HCT116 (cell line): Measurements from ENCODE around the gene ADGRB2. TPM values are rescaled to one million over a fixed set of nuclear protein-coding genes. Genes with fewer than 3 reads are reported as not detected.

Source experiments
- ATAC-seq: fragments of 200-7000 bp; cut with Tn5 transposase; 2 replicates; pipeline ENCODE4 v1.9.1; 2020; ENCODE audit warnings: mild to moderate bottlenecking, moderate library complexity
- BruUV-seq: library from RNA; stranded (reverse); fragments of 400-500 nt; replicated peaks from 2 replicates; lab custom pipeline; 2021; lab: Mats Ljungman, UMichigan
- CTCF ChIA-PET: fragments of 300-600 bp; sonication (Branson Sonifier 250); formaldehyde crosslinking; loops from one replicate; lab custom pipeline; 2021; ENCODE audit warnings: antibody characterized with exemption; lab: Charles Lee
- POLR2A ChIA-PET: fragments of 300-600, 350-600 bp; sonication (Branson Sonifier 250); formaldehyde crosslinking; loops from one replicate; lab custom pipeline; 2021; ENCODE audit warnings: antibody characterized with exemption; lab: Charles Lee
- RAD21 ChIA-PET, 2 experiments: fragments of 300-600 bp; sonication (Branson Sonifier 250); formaldehyde crosslinking; loops; one replicate each; lab custom pipeline; 2023; ENCODE audit warnings: low total read pairs in 2 of 2; ENCODE audit not compliant: uncharacterized antibody in 2 of 2, unreplicated experiment in 2 of 2, low non-redundant PET in 1 of 2; lab: Charles Lee
- DNase-seq: peaks from one replicate; pipeline ENCODE4 v3.0.0-alpha.2; 2010; ENCODE audit warnings: low read depth, low spot score
- H2AFZ ChIP-seq: fragments of 200-600 bp; shearing (Covaris generic), sonication (generic); 2 replicates; pipeline ENCODE4 v1.6.1; 2017; ENCODE audit warnings: low read depth, mixed run types, mixed read lengths, antibody characterized with exemption, low read length; ENCODE audit not compliant: poor library complexity, severe bottlenecking
- H3K27ac ChIP-seq: 2 replicates; pipeline ENCODE4 v1.5.1; 2012; ENCODE audit warnings: low read depth, low read length
- H3K27me3 ChIP-seq: fragments of 200-600 bp; sonication (generic); 2 replicates; pipeline ENCODE4 v1.6.1; 2016; ENCODE audit warnings: mixed run types, low read length, mixed read lengths; ENCODE audit not compliant: insufficient read depth
- H3K36me3 ChIP-seq, 2 experiments: fragments of 200-500 bp in 1 of 2; fragments of 200-600 bp in 1 of 2; sonication (Bioruptor generic) in 1 of 2; sonication (generic) in 1 of 2; 2 replicates each; pipeline versions ENCODE4 v1.5.1 to v1.6.1; 2014 to 2016; ENCODE audit warnings: low read length in 2 of 2, inconsistent platforms in 1 of 2, mixed read lengths in 1 of 2, mixed run types in 1 of 2; ENCODE audit not compliant: insufficient read depth in 2 of 2, control insufficient read depth in 1 of 2
- H3K4me1 ChIP-seq, 2 experiments: fragments of 200-600 bp in 1 of 2; sonication (generic) in 1 of 2; 2 replicates each; pipeline versions ENCODE4 v1.5.1 to v1.6.1; 2012 to 2017; ENCODE audit warnings: low read length in 2 of 2, inconsistent platforms in 1 of 2, mild to moderate bottlenecking in 1 of 2, mixed read lengths in 1 of 2, mixed run types in 1 of 2, moderate library complexity in 1 of 2; ENCODE audit not compliant: insufficient read depth in 2 of 2, control insufficient read depth in 1 of 2
- H3K4me2 ChIP-seq: fragments of 200-600 bp; sonication (generic); 2 replicates; pipeline ENCODE4 v1.6.1; 2017; ENCODE audit warnings: mixed run types, low read length, mixed read lengths
- H3K4me3 ChIP-seq, 2 experiments: fragments of 200-600 bp in 1 of 2; sonication (generic) in 1 of 2; replicated peaks in 1 of 2; 2 replicates each; pipeline ENCODE4 v1.5.1; 2011 to 2016; ENCODE audit warnings: low read length in 2 of 2, control low read depth in 1 of 2, low read depth in 1 of 2, mild to moderate bottlenecking in 1 of 2, mixed read lengths in 1 of 2, mixed run types in 1 of 2
- H3K79me2 ChIP-seq: fragments of 200-600 bp; sonication (generic); 2 replicates; pipeline ENCODE4 v1.6.1; 2017; ENCODE audit warnings: mild to moderate bottlenecking, mixed run types, low read length, moderate library complexity, mixed read lengths; ENCODE audit not compliant: insufficient read depth
- H3K9ac ChIP-seq: fragments of 200-600 bp; sonication (generic); 2 replicates; pipeline ENCODE4 v1.6.1; 2016; ENCODE audit warnings: low read length, mixed read lengths
- H3K9me2 ChIP-seq: fragments of 200-600 bp; sonication (generic), shearing (Covaris generic); 2 replicates; pipeline ENCODE4 v1.6.1; 2017; ENCODE audit warnings: mixed run types, mild to moderate bottlenecking, moderate library complexity; ENCODE audit not compliant: insufficient read depth
- H3K9me3 ChIP-seq, 2 experiments: fragments of 200-500 bp in 1 of 2; fragments of 200-600 bp in 1 of 2; sonication (Bioruptor generic) in 1 of 2; sonication (generic) in 1 of 2; 2 replicates each; pipeline ENCODE4 v1.6.1; 2014 to 2017; ENCODE audit warnings: low read length in 2 of 2, mixed read lengths in 2 of 2, inconsistent platforms in 1 of 2, low read depth in 1 of 2, mild to moderate bottlenecking in 1 of 2, mixed run types in 1 of 2, moderate library complexity in 1 of 2; ENCODE audit not compliant: control insufficient read depth in 1 of 2, insufficient read depth in 1 of 2
- H4K20me1 ChIP-seq: fragments of 200-600 bp; sonication (generic), shearing (Covaris generic); 2 replicates; pipeline ENCODE4 v1.6.1; 2017; ENCODE audit warnings: mixed run types, mild to moderate bottlenecking, moderate library complexity; ENCODE audit not compliant: insufficient read depth
- CBX3 ChIP-seq: IDR thresholded peaks from 2 replicates; pipeline ENCODE4 v1.6.1; 2012; ENCODE audit warnings: low read depth
- CEBPB ChIP-seq: IDR thresholded peaks from 2 replicates; pipeline ENCODE4 v1.6.1; 2012; ENCODE audit warnings: low read depth
- EGR1 ChIP-seq: IDR thresholded peaks from 2 replicates; pipeline ENCODE4 v1.6.1; 2012; ENCODE audit warnings: low read depth
- EZH2 ChIP-seq: fragments of 200-600 bp; sonication (generic); IDR thresholded peaks from 2 replicates; pipeline ENCODE4 v1.6.1; 2017; ENCODE audit warnings: antibody characterized with exemption, mixed run types
- EZH2phosphoT487 ChIP-seq: fragments of 200-600 bp; IDR thresholded peaks from 2 replicates; pipeline ENCODE4 v1.6.1; 2018; ENCODE audit warnings: antibody characterized with exemption, borderline replicate concordance
- FOSL1 ChIP-seq: IDR thresholded peaks from 2 replicates; pipeline ENCODE4 v1.6.1; 2012; ENCODE audit warnings: low read depth
- POLR2A ChIP-seq: IDR thresholded peaks from 2 replicates; pipeline ENCODE4 v1.7.0; 2011; ENCODE audit warnings: borderline replicate concordance; ENCODE audit not compliant: insufficient read depth, insufficient read length; ENCODE audit errors: extremely low read depth
- POLR2AphosphoS5 ChIP-seq: IDR thresholded peaks from 2 replicates; pipeline ENCODE4 v1.6.1; 2011; ENCODE audit warnings: mild to moderate bottlenecking, low read depth, low read length, moderate library complexity
- RAD21 ChIP-seq: IDR thresholded peaks from 2 replicates; pipeline ENCODE4 v1.6.1; 2012; ENCODE audit warnings: low read depth, mild to moderate bottlenecking
- REST ChIP-seq: IDR thresholded peaks from 2 replicates; pipeline ENCODE4 v1.6.1; 2012; ENCODE audit warnings: low read depth
- SIN3A ChIP-seq: IDR thresholded peaks from 2 replicates; pipeline ENCODE4 v1.6.1; 2012; ENCODE audit warnings: low read depth
- TCF7L2 ChIP-seq: IDR thresholded peaks from 2 replicates; pipeline ENCODE4 v1.7.0; 2011; ENCODE audit warnings: borderline replicate concordance, inconsistent platforms; ENCODE audit not compliant: insufficient read depth, insufficient read length; ENCODE audit errors: extremely low read depth
- ZBTB33 ChIP-seq: IDR thresholded peaks from 2 replicates; pipeline ENCODE4 v1.6.1; 2011; ENCODE audit warnings: mild to moderate bottlenecking, low read length, moderate library complexity; ENCODE audit not compliant: insufficient replicate concordance; ENCODE audit errors: extremely low read depth
- ZFX ChIP-seq: fragments of 450-650 bp; IDR thresholded peaks from 2 replicates; pipeline ENCODE4 v1.6.1; 2017
- ZNF274 ChIP-seq: fragments of 200-500 bp; sonication (Bioruptor generic); IDR thresholded peaks from 2 replicates; pipeline ENCODE4 v1.6.1; 2014; ENCODE audit warnings: mild to moderate bottlenecking, low read depth, low read length, inconsistent platforms
- intact Hi-C: fragments of 100-400 bp; cut with micrococcal nuclease; formaldehyde crosslinking; loops from 2 replicates; pipeline ENCODE4 v1.10.0; 2022
- total RNA-seq: library from RNA; stranded (reverse); gene quantifications from one replicate; pipeline ENCODE4 v1.2.1, GENCODE V29; 2021; ENCODE audit not compliant: unreplicated experiment

ADGRB2 gene
- total RNA-seq, 1 experiment from 2014 or later, result 10.1 TPM

- Histone ChIP-seq H3K27me3 (no peaks in the 10 kb centered on the region), H3K9ac (no peak overlapping the region), H3K79me2 (no peaks in the 10 kb centered on the region), H3K9me2 (no peaks in the 10 kb centered on the region), H3K27ac (no peak overlapping the region), H3K9me3 (no peaks in the 10 kb centered on the region), H3K4me1 (no peaks in the 10 kb centered on the region; a peak in 1 of 4 replicates), H2AFZ (no peak overlapping the region), H3K4me2 (no peak overlapping the region), H3K4me3 (no peak overlapping the region), H4K20me1 (no peaks in the 10 kb centered on the region), H3K36me3 (no peaks in the 10 kb centered on the region; a peak in 1 of 4 replicates)
- ATAC-seq, result no peak
- RAD21 ChIA-PET, result no interaction called here
- POLR2A ChIA-PET, result no interaction called here
- intact Hi-C loops, result no loop called here
- DNase-seq, result no peak
- CTCF ChIA-PET, result interaction anchor here (1.2 to 2.5 kb wide), 2 partner anchors 12 to 18 kb away, joined by 3 to 14 read pairs; no protein-coding TSS in a partner anchor
- no TSS peak for BruUV-seq
- no peak for TF ChIP-seq POLR2A
- no peak for TF ChIP-seq ZBTB33
- TF ChIP-seq FOSL1, result no peak
- TF ChIP-seq RAD21, result no peak
- no peak for TF ChIP-seq EZH2
- TF ChIP-seq CEBPB, result no peak
- no peak for TF ChIP-seq ZFX
- no peak for TF ChIP-seq SIN3A
- no peak for TF ChIP-seq EZH2phosphoT487
- TF ChIP-seq TCF7L2, result no peak
- TF ChIP-seq POLR2AphosphoS5, result no peak
- no peak for TF ChIP-seq CBX3
- no peak for TF ChIP-seq ZNF274
- no peak for TF ChIP-seq EGR1
- no peak for TF ChIP-seq REST
These were observed 36.9 kb downstream of the ADGRB2 start for GRCh38 chr1:31727195-31727594.
